Endothelial cell (in vitro differentiated cells): ENCODE results near the gene PPIB. TPM values are rescaled to one million over a fixed set of nuclear protein-coding genes. Genes with fewer than 3 reads are reported as not detected.

Experiments
- DNase-seq: peaks from one replicate; pipeline ENCODE4 v3.0.0; 2021; ENCODE audit warnings: low spot score
- H3K27ac Mint-ChIP-seq: one replicate; pipeline ENCODE4 v1.8.0; 2021; ENCODE audit warnings: mixed read lengths, inconsistent platforms; ENCODE audit not compliant: unreplicated experiment
- H3K27me3 Mint-ChIP-seq: one replicate; pipeline ENCODE4 v1.8.0; 2021; ENCODE audit warnings: mild to moderate bottlenecking, moderate library complexity, mixed read lengths, inconsistent platforms; ENCODE audit not compliant: unreplicated experiment
- H3K36me3 Mint-ChIP-seq: one replicate; pipeline ENCODE4 v1.8.0; 2021; ENCODE audit warnings: mild to moderate bottlenecking, low read depth, mixed read lengths, inconsistent platforms; ENCODE audit not compliant: unreplicated experiment
- H3K4me1 Mint-ChIP-seq: one replicate; pipeline ENCODE4 v1.8.0; 2021; ENCODE audit warnings: mild to moderate bottlenecking, mixed read lengths, inconsistent platforms; ENCODE audit not compliant: unreplicated experiment
- H3K4me3 Mint-ChIP-seq: one replicate; pipeline ENCODE4 v1.8.0; 2021; ENCODE audit warnings: mild to moderate bottlenecking, mixed read lengths, inconsistent platforms; ENCODE audit not compliant: unreplicated experiment
- H3K9me3 Mint-ChIP-seq: one replicate; pipeline ENCODE4 v1.8.0; 2021; ENCODE audit warnings: mixed read lengths, inconsistent platforms; ENCODE audit not compliant: unreplicated experiment
- total RNA-seq: library from RNA; stranded (reverse); fragmentation: NEBNext Ultra II Directional; extraction: Animal tissue kit (Norgen Biotek cat#: 25700); gene quantifications from one replicate; pipeline ENCODE4 v1.2.1, GENCODE V29; 2021; ENCODE audit not compliant: unreplicated experiment
- TF ChIP-seq, protein P1 (sequence below): fragments of 200-600 bp; sonication (generic); IDR thresholded peaks from one replicate; pipeline ENCODE4 v1.5.0; 2021; ENCODE audit warnings: antibody characterized with exemption; ENCODE audit not compliant: unreplicated experiment

PPIB gene
- total RNA-seq, 1 donor from 2014 or later: 589 TPM

DNA sequence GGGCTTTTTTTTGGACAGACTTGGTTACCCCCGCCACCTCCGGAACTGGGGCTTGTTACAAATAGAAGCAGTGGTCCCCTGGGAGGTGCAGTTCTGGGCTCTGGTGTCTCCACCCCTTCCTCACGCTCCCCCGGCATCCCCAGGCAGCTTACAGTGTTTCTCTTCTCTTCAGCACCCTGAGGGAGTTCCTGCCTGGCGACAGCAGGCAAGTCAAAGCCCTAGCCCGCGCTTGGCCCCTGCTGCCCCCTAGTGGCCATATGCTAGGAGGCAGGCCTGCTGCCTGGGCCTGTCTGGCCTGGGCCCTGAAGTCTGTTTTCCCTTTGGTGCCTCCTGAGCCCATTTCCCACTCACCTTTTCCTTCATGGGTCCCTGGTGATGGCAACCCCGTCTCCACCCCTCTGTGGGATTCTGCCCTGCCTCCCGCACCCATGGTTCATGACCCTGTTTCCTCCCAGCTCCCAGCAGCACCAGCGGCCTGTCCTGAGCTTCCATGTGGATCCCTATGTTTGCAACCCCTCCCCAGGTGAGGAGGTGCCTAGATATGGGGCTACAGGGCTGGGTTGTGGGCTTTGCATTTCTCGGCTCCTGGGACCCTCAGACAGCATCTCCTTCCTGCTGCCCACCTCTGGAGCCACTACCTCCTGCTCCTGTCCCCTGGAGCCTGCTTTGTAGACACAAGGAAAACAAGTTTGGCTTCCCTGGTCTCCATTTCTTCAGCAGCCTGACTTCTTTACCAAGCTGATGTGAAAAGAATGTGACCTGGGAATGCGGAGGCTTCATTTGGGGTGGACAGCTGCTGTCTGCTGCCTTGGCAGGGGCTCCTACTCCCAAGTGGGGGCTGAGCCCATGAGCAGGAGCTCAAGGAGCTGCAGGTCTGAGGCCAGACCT, 9.1 kb downstream of the PPIB start:
- Mint-ChIP-seq H3K4me1 (peaks cover 15% of the 10 kb centered on the region), H3K27ac (no peak overlapping the region), H3K27me3 (peaks cover 15% of the 10 kb centered on the region), H3K36me3 (peaks cover 17% of the 10 kb centered on the region), H3K4me3 (no peak overlapping the region), H3K9me3 (no peaks in the 10 kb centered on the region)
- DNase-seq: peak; percentile 99
- TF ChIP-seq, protein P1, sequence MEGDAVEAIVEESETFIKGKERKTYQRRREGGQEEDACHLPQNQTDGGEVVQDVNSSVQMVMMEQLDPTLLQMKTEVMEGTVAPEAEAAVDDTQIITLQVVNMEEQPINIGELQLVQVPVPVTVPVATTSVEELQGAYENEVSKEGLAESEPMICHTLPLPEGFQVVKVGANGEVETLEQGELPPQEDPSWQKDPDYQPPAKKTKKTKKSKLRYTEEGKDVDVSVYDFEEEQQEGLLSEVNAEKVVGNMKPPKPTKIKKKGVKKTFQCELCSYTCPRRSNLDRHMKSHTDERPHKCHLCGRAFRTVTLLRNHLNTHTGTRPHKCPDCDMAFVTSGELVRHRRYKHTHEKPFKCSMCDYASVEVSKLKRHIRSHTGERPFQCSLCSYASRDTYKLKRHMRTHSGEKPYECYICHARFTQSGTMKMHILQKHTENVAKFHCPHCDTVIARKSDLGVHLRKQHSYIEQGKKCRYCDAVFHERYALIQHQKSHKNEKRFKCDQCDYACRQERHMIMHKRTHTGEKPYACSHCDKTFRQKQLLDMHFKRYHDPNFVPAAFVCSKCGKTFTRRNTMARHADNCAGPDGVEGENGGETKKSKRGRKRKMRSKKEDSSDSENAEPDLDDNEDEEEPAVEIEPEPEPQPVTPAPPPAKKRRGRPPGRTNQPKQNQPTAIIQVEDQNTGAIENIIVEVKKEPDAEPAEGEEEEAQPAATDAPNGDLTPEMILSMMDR: peak; percentile 93

DNA sequence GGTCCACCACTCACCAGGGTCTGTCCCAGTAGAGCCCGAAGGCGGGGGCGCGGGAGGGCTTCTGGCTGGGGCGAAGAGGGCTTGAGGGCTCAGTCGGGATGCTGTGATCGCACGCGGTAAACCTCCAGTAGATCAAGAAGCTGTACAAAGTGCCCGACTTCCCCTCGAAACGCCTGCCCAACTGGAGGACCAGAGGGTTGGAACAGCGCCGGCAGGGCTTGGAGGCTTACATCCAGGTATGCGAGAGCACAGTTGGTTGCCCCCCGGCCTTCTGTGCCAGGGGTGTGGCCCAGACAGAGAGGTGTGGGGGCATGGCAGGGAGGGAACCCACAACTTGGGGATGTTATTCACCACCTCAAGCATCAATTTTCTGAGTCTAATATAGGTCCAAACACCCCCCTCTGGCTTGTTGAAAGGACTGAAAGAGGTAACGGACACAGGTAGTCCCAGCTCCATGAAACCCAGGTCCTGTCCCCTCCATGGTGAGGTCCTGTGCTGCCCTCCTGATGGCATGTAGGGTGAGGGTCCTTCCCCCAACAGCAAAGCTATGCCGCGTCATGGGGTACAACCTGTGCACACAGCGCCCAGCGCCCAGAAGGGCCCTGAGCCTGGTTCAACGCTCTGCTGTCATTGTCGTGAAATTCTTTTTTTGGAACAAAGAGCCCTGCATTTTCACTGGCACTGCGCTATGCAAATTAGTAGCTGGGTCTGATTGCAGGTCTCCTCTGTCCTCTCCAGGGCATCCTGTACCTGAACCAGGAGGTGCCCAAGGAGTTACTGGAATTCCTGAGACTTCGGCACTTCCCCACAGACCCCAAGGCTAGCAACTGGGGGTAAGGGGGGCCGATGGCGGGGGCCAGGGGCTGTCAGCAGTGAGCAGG, 10.1 kb downstream of the PPIB start:
- Mint-ChIP-seq H3K4me1 (peaks cover 8% of the 10 kb centered on the region), H3K4me3 (peak overlapping the region; percentile 31), H3K27me3 (peaks cover 15% of the 10 kb centered on the region), H3K9me3 (no peaks in the 10 kb centered on the region), H3K36me3 (peaks cover 9% of the 10 kb centered on the region), H3K27ac (no peak overlapping the region)
- TF ChIP-seq, protein P1: no peak
- DNase-seq: no peak

DNA sequence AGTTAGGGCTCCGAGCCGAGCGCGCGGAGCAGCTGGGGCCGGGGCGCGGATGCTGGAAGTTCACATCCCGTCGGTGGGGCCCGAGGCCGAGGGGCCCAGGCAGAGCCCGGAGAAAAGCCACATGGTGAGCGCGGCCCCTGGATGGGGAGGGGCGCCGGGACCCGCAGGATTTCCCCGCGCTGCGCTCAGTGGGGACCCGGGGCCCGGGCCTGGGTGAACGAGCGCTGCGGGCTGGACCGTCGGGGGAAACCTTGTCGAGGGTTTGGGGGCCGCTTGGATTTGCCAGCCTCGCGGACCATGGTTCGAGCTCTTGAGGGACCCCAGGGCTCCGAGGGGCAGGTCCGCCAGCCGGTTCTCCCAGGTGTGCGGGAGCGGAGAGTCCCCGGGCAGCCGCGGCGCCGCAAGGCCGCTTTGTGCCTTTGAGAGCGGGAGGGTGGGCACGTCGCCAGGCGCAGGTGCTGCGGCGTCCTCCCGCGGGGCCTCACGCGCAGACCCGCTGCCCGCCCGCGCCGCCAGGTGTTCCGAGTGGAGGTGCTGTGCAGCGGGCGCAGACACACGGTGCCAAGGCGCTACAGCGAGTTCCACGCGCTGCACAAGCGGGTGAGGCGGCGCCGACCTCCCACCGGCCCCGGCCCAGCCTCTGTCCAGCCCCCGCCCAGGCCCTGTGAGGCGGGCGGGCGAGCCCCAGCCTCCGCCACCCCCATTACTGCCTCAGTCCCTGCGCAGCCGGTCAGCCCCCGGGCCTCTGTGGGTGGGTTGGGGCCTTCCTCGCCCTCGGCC, 10.9 kb downstream of the PPIB start, which contains the start of gene SNX22:
SNX22 (plus strand) TSS at position 5 of the 780 bp plus-strand sequence; CDS start at position 50, 45 bp downstream.
- Mint-ChIP-seq H3K27me3 (peaks cover 15% of the 10 kb centered on the region), H3K36me3 (peaks cover 8% of the 10 kb centered on the region), H3K27ac (no peak within 1 kb of the TSS), H3K9me3 (no peaks in the 10 kb centered on the region), H3K4me1 (peaks cover 8% of the 10 kb centered on the region), H3K4me3 (peak within 1 kb of the TSS; percentile 77)
- TF ChIP-seq, protein P1: no peak
- no peak for DNase-seq

DNA sequence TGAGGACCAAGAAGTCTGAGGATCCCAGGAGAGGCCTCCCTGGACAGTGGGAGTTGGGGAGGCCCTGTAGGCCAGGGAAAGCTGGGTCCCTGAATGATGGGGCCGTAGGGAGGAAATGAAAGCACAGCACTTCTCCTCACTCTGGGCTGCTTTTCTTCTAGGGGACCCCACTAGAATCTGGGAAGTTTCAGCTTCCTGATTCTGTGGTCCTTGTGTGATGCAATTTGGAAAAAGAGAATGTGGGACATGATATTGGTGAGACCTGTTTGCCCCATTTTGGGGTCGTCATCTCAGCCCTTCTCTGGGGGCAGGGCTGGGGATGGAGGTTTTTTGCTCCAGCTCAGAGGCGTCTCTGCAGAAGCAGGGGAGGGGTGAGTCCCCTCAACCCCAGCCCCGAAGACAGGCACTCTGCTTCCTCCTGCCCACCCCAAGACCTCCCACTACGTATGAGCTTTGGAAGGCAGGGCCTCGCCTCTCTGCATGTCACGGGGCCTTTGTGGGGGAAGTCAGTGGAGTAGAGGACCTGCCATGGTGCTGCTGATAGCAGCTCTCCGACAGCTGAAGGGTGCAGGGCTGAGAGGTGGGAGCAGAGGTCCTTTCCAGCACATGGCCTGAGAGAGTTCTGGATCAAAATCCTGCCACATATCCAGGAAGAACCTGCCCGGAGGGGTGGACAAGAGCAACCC, 12.8 kb downstream of the PPIB start:
- Mint-ChIP-seq H3K36me3 (peaks cover 4% of the 10 kb centered on the region), H3K9me3 (no peaks in the 10 kb centered on the region), H3K4me1 (peaks cover 8% of the 10 kb centered on the region), H3K27ac (no peak overlapping the region), H3K4me3 (no peak overlapping the region), H3K27me3 (peaks cover 12% of the 10 kb centered on the region)
- DNase-seq: no peak
- TF ChIP-seq, protein P1: no peak
